GM23248 (cell line): ENCODE data around the gene FOXD2. TPM values are rescaled to one million over a fixed set of nuclear protein-coding genes. Genes with fewer than 3 reads are reported as not detected.

Experiments
- DNase-seq: peaks from one replicate; pipeline ENCODE4 v3.0.0-alpha.2; 2015
- H2AFZ ChIP-seq: fragments of 200-600 bp; sonication (generic); 2 replicates; pipeline ENCODE4 v1.6.1; 2016; ENCODE audit warnings: antibody characterized with exemption
- H3F3A ChIP-seq: fragments of 200-600 bp; sonication (generic); 2 replicates; pipeline ENCODE4 v1.6.1; 2016; ENCODE audit warnings: mild to moderate bottlenecking, antibody characterized with exemption, mixed run types; ENCODE audit not compliant: insufficient read depth
- H3K27ac ChIP-seq: fragments of 200-600 bp; sonication (generic); 2 replicates; pipeline ENCODE4 v1.5.1; 2016; ENCODE audit warnings: mild to moderate bottlenecking
- H3K27me3 ChIP-seq: fragments of 200-600 bp; sonication (generic); replicated peaks from 2 replicates; pipeline ENCODE4 v1.6.1; 2016; ENCODE audit warnings: mild to moderate bottlenecking; ENCODE audit not compliant: insufficient read depth
- H3K36me3 ChIP-seq: fragments of 200-600 bp; sonication (generic); 2 replicates; pipeline ENCODE4 v1.6.1; 2016; ENCODE audit warnings: low read depth, mild to moderate bottlenecking
- H3K4me1 ChIP-seq: fragments of 200-600 bp; sonication (generic); 2 replicates; pipeline ENCODE4 v1.6.1; 2016; ENCODE audit warnings: mild to moderate bottlenecking; ENCODE audit not compliant: insufficient read depth
- H3K4me2 ChIP-seq: fragments of 200-600 bp; sonication (generic); one replicate; pipeline ENCODE4 v1.6.1; 2016; ENCODE audit warnings: mild to moderate bottlenecking; ENCODE audit not compliant: unreplicated experiment
- H3K4me3 ChIP-seq: fragments of 200-600 bp; sonication (generic); 2 replicates; pipeline ENCODE4 v1.5.1; 2016; ENCODE audit warnings: mild to moderate bottlenecking
- H3K79me2 ChIP-seq: fragments of 200-600 bp; sonication (generic); 2 replicates; pipeline ENCODE4 v1.6.1; 2016; ENCODE audit warnings: mild to moderate bottlenecking; ENCODE audit not compliant: insufficient read depth
- H3K9ac ChIP-seq: fragments of 200-600 bp; sonication (generic); 2 replicates; pipeline ENCODE4 v1.6.1; 2016; ENCODE audit warnings: mild to moderate bottlenecking
- H3K9me2 ChIP-seq: fragments of 200-600 bp; sonication (generic); 2 replicates; pipeline ENCODE4 v1.6.1; 2016; ENCODE audit warnings: mixed run types, mild to moderate bottlenecking, moderate library complexity; ENCODE audit not compliant: insufficient read depth
- H3K9me3 ChIP-seq: fragments of 200-600 bp; sonication (generic); one replicate; pipeline ENCODE4 v1.6.1; 2017; ENCODE audit warnings: low read depth
- H4K20me1 ChIP-seq: fragments of 200-600 bp; sonication (generic); 2 replicates; pipeline ENCODE4 v1.6.0; 2016; ENCODE audit not compliant: insufficient read depth
- EZH2 ChIP-seq: fragments of 200-600 bp; sonication (generic); IDR thresholded peaks from 2 replicates; pipeline ENCODE4 v1.6.1; 2018; ENCODE audit warnings: antibody characterized with exemption, mild to moderate bottlenecking; ENCODE audit not compliant: insufficient read depth, poor library complexity, severe bottlenecking
- EZH2phosphoT487 ChIP-seq: fragments of 200-600 bp; sonication (generic); IDR thresholded peaks from 2 replicates; pipeline ENCODE4 v1.6.1; 2018; ENCODE audit warnings: antibody characterized with exemption, moderate library complexity, mild to moderate bottlenecking, low read depth; ENCODE audit not compliant: insufficient read depth
- WGBS, 2 experiments: methylation state at CpG; one replicate each; pipeline ENCODE4 v1.1.6; 2015 to 2017; ENCODE audit warnings: low lambda C conversion rate in 2 of 2, low coverage in 1 of 2; ENCODE audit errors: missing lambda C conversion rate in 2 of 2; 5-methylcytosine and 5-hydroxymethylcytosine counted together
- in situ Hi-C: fragments of 300-500 bp; cut with MboI; formaldehyde crosslinking; loops from 2 replicates; pipeline ENCODE4 v1.15.0; 2020
- polyA plus RNA-seq: library from polyadenylated mRNA; unstranded; fragments of >200 nt; fragmentation: Nextera tagmentation; extraction: Ambion mirVana; gene quantifications from 2 replicates; pipeline ENCODE4 v1.2.1, GENCODE V29; 2016
- total RNA-seq: library from RNA; depleted of rRNA; stranded (reverse); fragments of >200 nt; shearing (Covaris generic); gene quantifications from 2 replicates; pipeline ENCODE4 v1.2.3, GENCODE V29; 2014

Gene FOXD2
- total and polyA plus RNA-seq, 2 experiments from 2014 or later = 0.20 to 0.43 TPM

- Histone ChIP-seq H4K20me1 (no peaks in the 10 kb centered on the region), H3K9ac (no peak overlapping the region), H3F3A (0 out of 2 replicates have a peak, but pooled peaks cover 5% of the 10 kb centered on the region), H2AFZ (no peak overlapping the region), H3K9me3 (no peaks in the 10 kb centered on the region), H3K27me3 (peaks cover 38% of the 10 kb centered on the region), H3K79me2 (no peaks in the 10 kb centered on the region), H3K4me1 (peaks cover 6% of the 10 kb centered on the region; the same call in 1 of the 2 replicates), H3K9me2 (no peaks in the 10 kb centered on the region), H3K4me2 (no peak overlapping the region), H3K4me3 (no peak overlapping the region), H3K36me3 (no peaks in the 10 kb centered on the region), H3K27ac (no peak overlapping the region)
- DNase-seq = no peak
- in situ Hi-C loops = loop anchor here (10.0 kb wide), 1 partner anchor 265 kb away; no protein-coding TSS in a partner anchor
- TF ChIP-seq EZH2phosphoT487 (no peak), EZH2 (no peak)
- 90 to 93% methylated on average over 17 to 20 of the region's 20 CpGs for WGBS, 2 experiments
Measured at GRCh38 chr1:47439819-47440598, 2.2 kb downstream of the FOXD2 start.

GRCh38 chr1:47440599-47441081, 2.8 kb downstream of the FOXD2 start:
- Histone ChIP-seq H3K36me3 (no peaks in the 10 kb centered on the region), H3K9ac (no peak overlapping the region), H3K4me1 (peaks cover 6% of the 10 kb centered on the region; the same call in 1 of the 2 replicates), H3K4me2 (no peak overlapping the region), H2AFZ (no peak overlapping the region), H3K79me2 (no peaks in the 10 kb centered on the region), H3K4me3 (no peak overlapping the region), H4K20me1 (no peaks in the 10 kb centered on the region), H3K27me3 (peaks cover 44% of the 10 kb centered on the region), H3K27ac (no peak overlapping the region), H3K9me2 (no peaks in the 10 kb centered on the region), H3K9me3 (no peaks in the 10 kb centered on the region), H3F3A (0 out of 2 replicates have a peak, but pooled peaks cover 5% of the 10 kb centered on the region)
- no peak for TF ChIP-seq EZH2phosphoT487
- TF ChIP-seq EZH2 = no peak
- no peak for DNase-seq
- 62 to 65% methylated on average over 5 of the region's 5 CpGs for whole genome bisulfite sequencing, 2 experiments
- in situ Hi-C loops = loop anchor here (10.0 kb wide), 1 partner anchor 264 kb away; no protein-coding TSS in a partner anchor

GRCh38 chr1:47441450-47442106, 3.7 kb downstream of the FOXD2 start:
- in situ Hi-C loops = loop anchor here (10.0 kb wide), 1 partner anchor 263 kb away; no protein-coding TSS in a partner anchor
- WGBS, 2 experiments = 76% methylated on average over 3 of the region's 3 CpGs
- no peak for DNase-seq
- Histone ChIP-seq H3K9me3 (no peaks in the 10 kb centered on the region), H3K9me2 (no peaks in the 10 kb centered on the region), H3K79me2 (no peaks in the 10 kb centered on the region), H2AFZ (no peak overlapping the region), H3F3A (no peaks in the 10 kb centered on the region), H3K4me3 (no peak overlapping the region), H3K9ac (no peak overlapping the region), H3K36me3 (no peaks in the 10 kb centered on the region), H3K4me1 (no peaks in the 10 kb centered on the region), H3K27me3 (peaks cover 53% of the 10 kb centered on the region), H4K20me1 (no peaks in the 10 kb centered on the region), H3K4me2 (no peak overlapping the region), H3K27ac (no peak overlapping the region)
- TF ChIP-seq EZH2phosphoT487 (no peak), EZH2 (no peak)

GRCh38 chr1:47442202-47442601, 4.4 kb downstream of the FOXD2 start:
- 86 to 92% methylated on average over 4 of the region's 4 CpGs for WGBS, 2 experiments
- Histone ChIP-seq H4K20me1 (no peaks in the 10 kb centered on the region), H3F3A (no peaks in the 10 kb centered on the region), H3K4me1 (no peaks in the 10 kb centered on the region), H3K27ac (no peak overlapping the region), H3K27me3 (peaks cover 58% of the 10 kb centered on the region), H3K4me2 (no peak overlapping the region), H3K4me3 (no peak overlapping the region), H3K9me2 (no peaks in the 10 kb centered on the region), H3K79me2 (no peaks in the 10 kb centered on the region), H3K9ac (no peak overlapping the region), H3K36me3 (no peaks in the 10 kb centered on the region), H3K9me3 (no peaks in the 10 kb centered on the region), H2AFZ (no peak overlapping the region)
- in situ Hi-C loops = loop anchor here (10.0 kb wide), 1 partner anchor 263 kb away; no protein-coding TSS in a partner anchor
- no peak for TF ChIP-seq EZH2phosphoT487
- no peak for TF ChIP-seq EZH2
- DNase-seq = no peak
